Measurements from ENCODE around the gene NEDD4L.
"Not testable (repeated sequence)": the region's sequence is repeated elsewhere in the genome, so short reads cannot be mapped to it uniquely, and the experiment has no call there.

- not testable (repeated sequence) for TF ChIP-seq BACH2 (CRISPR knock-in tag; IDR thresholded peaks at IDR 0.05; ENCODE audit: borderline replicate concordance); RARB (CRISPR knock-in tag; IDR thresholded peaks at IDR 0.05)
These were observed 47.1 kb upstream of the NEDD4L start for GRCh38 chr18:57996894-57997293.
